SH-SY5Y (cell line): ENCODE results near the gene RNF214.

Experiments
- GATA2 ChIP-seq: IDR thresholded peaks from 2 replicates; pipeline ENCODE4 v1.6.1; 2011; ENCODE audit warnings: mild to moderate bottlenecking, low read depth, low read length
- GATA3 ChIP-seq: IDR thresholded peaks from 2 replicates; pipeline ENCODE4 v1.6.1; 2011; ENCODE audit warnings: low read depth, mild to moderate bottlenecking, low read length, moderate library complexity

DNA sequence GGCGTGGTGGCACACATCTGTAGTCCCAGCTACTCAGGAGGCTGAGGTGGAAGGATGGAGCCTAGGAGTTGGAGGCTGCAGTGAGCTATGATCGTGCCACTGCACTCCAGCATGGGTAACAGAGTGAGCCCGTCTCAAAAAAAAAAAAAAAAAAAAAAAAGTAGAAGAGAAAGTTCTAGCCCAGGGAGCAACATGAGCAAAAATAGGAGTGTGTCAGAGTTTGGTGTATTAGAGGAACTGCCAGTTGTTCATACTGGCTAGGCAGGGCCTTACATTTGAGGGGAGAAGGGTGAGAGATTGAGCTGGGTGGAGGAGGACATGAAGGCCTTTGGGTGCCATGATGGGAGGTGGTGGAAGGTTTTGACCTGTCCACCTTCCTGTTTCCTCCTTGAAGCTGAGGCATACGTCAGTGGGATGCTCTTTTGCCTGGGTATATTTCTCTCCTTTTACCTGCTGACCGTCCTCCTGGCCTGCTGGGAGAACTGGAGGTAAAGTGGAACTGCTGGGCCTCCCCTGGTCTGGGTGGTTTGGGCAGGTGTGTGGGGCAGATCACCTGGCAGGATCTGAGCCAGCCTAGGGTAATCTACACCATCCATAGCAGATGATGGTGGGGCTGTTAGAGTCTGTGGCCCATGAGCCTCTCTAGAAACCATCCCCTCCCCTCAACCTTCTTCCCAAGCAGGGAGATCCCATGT is 46.6 kb upstream of the RNF214 start:
- no peak for TF ChIP-seq GATA3
- no peak for TF ChIP-seq GATA2
